ENCODE measurements around the gene SLC44A1.

DNA sequence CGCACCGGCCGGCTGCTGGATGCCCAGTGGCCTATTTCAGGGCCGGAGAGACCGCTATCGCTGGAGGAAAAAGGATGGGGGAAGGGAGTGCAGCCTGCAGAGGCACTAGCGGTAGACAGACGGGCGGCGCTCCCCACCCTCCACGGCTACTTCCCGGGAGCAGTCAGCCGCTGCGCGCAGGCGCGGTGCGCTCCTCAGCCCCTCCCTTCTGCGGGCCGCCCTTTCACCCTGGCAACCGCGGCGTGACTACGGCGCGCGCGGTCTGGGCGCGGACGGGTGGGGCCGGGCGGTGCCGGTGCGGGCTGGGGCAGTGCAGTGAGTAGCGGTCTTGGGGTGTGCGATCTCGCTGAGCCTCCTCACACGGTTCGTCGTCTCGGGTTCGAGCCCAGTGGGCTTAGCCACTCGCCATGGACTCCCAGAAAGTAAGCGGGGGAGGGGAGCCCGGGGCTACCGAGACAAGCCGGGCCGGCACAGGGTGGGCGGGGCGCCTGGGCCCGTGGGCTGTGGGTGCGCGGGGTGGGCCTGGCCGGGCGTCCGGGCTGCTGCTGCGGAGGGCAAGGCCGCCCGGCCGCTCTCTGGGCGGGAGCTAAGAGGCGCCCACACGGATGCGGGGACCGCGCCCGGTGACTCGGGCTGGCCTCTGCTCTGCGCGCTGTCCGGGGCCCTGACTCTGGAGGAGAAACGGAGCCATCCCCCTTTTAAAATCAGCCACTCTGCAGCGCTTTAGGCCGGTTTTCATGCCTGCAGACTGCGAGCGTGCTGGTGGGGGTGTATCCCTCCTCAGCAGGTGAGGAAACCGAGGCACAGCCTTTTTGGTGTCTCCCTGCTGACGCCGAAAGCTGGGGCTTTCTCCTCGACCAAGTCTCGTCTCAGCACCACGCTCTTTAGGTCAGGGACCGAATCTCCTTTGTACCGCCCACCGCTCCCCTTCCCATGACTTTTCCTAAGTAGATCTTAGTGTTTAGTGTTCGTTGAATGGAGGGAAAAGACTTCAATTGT, 203.7 kb downstream of the SLC44A1 start, which contains the start of gene FSD1L:
- TF ChIP-seq ARNT (IDR thresholded peaks at IDR 0.05) (no peak), ZNF384 (IDR thresholded peaks at IDR 0.05) (no peak), BHLHE40 (IDR thresholded peaks at IDR 0.05; ENCODE audit: borderline replicate concordance) (no peak), FOXM1 (IDR thresholded peaks at IDR 0.05; ENCODE audit: borderline replicate concordance) (no peak), NFRKB (IDR thresholded peaks at IDR 0.05) (no peak), ELF4 (IDR thresholded peaks at IDR 0.05) (no peak), SP1 (IDR thresholded peaks at IDR 0.05) (no peak), L3MBTL2 (conservative IDR thresholded peaks at IDR 0.05) (no peak), PKNOX1 (IDR thresholded peaks at IDR 0.05) (no peak), TARDBP (IDR thresholded peaks at IDR 0.05) (no peak)
